Measurements from ENCODE around the gene TNS2. TPM values are rescaled to one million over a fixed set of nuclear protein-coding genes. Genes with fewer than 3 reads are reported as not detected.
A peak's percentile ranks its signal among the peaks of the same experiment; 100 is the strongest.
"Not testable (repeated sequence)": the region's sequence is repeated elsewhere in the genome, so short reads cannot be mapped to it uniquely, and the experiment has no call there.

Gene TNS2
- total RNA-seq, 6 experiments from 2014 or later = 50.5 to 139 (median 86.9) TPM

GRCh38 chr12:53011889-53012288 lies 38.0 kb upstream of the TNS2 start:
- no peak for DNase-seq
- 49% methylated on average over 3 of the region's 3 CpGs for WGBS (ENCODE audit: insufficient coverage, low coverage, low lambda C conversion rate, missing lambda C conversion rate)
- Histone ChIP-seq H3K4me3 (peak overlapping the region in 1 of 3 donors; percentile 22), H3K9me3 (no peaks in the 10 kb centered on the region), H3K4me1 (peaks cover 2 to 77% (median 28%) of the 10 kb centered on the region in 4 donors), H3K27ac (peak overlapping the region in 2 of 3 donors; percentile 62 to 69), H3K36me3 (peaks cover 0 to 16% (median 2%) of the 10 kb centered on the region in 4 donors), H3K27me3 (no peaks in the 10 kb centered on the region)
- ATAC-seq = peak; percentile 66 to 80 (median 78)
- intact Hi-C loops (cut with DNase I) = no loop called here
- TF ChIP-seq POLR2A (IDR thresholded peaks at IDR 0.05) (no peak), CTCF (IDR thresholded peaks at IDR 0.05) (no peak)

- no peaks in the 10 kb centered on the region for H3K27me3 ChIP-seq
- peak; percentile 44 to 69 (median 62) for ATAC-seq
- H3K4me3 ChIP-seq = no peak overlapping the region
- TF ChIP-seq CTCF (IDR thresholded peaks at IDR 0.05) (no peak), POLR2A (IDR thresholded peaks at IDR 0.05) (no peak)
- intact Hi-C loops (cut with DNase I) = no loop called here
- no peak for DNase-seq
- H3K4me1 ChIP-seq = peaks cover 2 to 69% (median 25%) of the 10 kb centered on the region in 4 donors
- H3K36me3 ChIP-seq = peaks cover 0 to 27% (median 6%) of the 10 kb centered on the region in 4 donors
- 31% methylated on average over 3 of the region's 3 CpGs for WGBS (ENCODE audit: insufficient coverage, low coverage, low lambda C conversion rate, missing lambda C conversion rate)
- H3K9me3 ChIP-seq = no peaks in the 10 kb centered on the region
- peak overlapping the region in 2 of 3 donors; percentile 62 to 69 for H3K27ac ChIP-seq
Measured at GRCh38 chr12:53012928-53013327, 36.9 kb upstream of the TNS2 start.

- Histone ChIP-seq H3K4me3 (no peak overlapping the region), H3K36me3 (peaks cover 0 to 40% (median 15%) of the 10 kb centered on the region in 4 donors), H3K27ac (no peak overlapping the region), H3K4me1 (peaks cover 0 to 51% (median 17%) of the 10 kb centered on the region in 4 donors), H3K27me3 (no peaks in the 10 kb centered on the region), H3K9me3 (no peaks in the 10 kb centered on the region)
- 75% methylated on average over 2 of the region's 2 CpGs for WGBS (ENCODE audit: insufficient coverage, low coverage, low lambda C conversion rate, missing lambda C conversion rate)
- no peak for TF ChIP-seq POLR2A (IDR thresholded peaks at IDR 0.05)
- TF ChIP-seq CTCF (IDR thresholded peaks at IDR 0.05) = no peak
- no peak for ATAC-seq
- no peak for DNase-seq
- intact Hi-C loops (cut with DNase I) = no loop called here
Measured at GRCh38 chr12:53014709-53015108, 35.2 kb upstream of the TNS2 start.

GRCh38 chr12:53025250-53025649 lies 24.6 kb upstream of the TNS2 start:
- ATAC-seq (no peak), DNase-seq (no peak)
- WGBS (ENCODE audit: insufficient coverage, low coverage, low lambda C conversion rate, missing lambda C conversion rate) = 66% methylated on average over 3 of the region's 3 CpGs
- TF ChIP-seq CTCF (IDR thresholded peaks at IDR 0.05) = no peak
- no peak overlapping the region for H3K4me3 ChIP-seq
- H3K27ac ChIP-seq = no peak overlapping the region
- no peaks in the 10 kb centered on the region for H3K9me3 ChIP-seq
- H3K4me1 ChIP-seq = no peaks in the 10 kb centered on the region
- H3K36me3 ChIP-seq = peaks cover 27 to 94% (median 62%) of the 10 kb centered on the region in 4 donors
- intact Hi-C loops (cut with DNase I) = no loop called here
- no peaks in the 10 kb centered on the region for H3K27me3 ChIP-seq

GRCh38 chr12:53027014-53027413 lies 22.9 kb upstream of the TNS2 start:
- intact Hi-C loops (cut with DNase I) = not testable (repeated sequence)
- H3K36me3 ChIP-seq = peaks cover 22 to 93% (median 58%) of the 10 kb centered on the region in 4 donors
- WGBS (ENCODE audit: insufficient coverage, low coverage, low lambda C conversion rate, missing lambda C conversion rate) = 78% methylated on average over 6 of the region's 13 CpGs

More at GRCh38 chr12:53027014-53027413, 22.9 kb upstream of the TNS2 start:
- not testable (repeated sequence) for DNase-seq, H3K4me1 ChIP-seq, H3K27ac ChIP-seq, H3K9me3 ChIP-seq, H3K27me3 ChIP-seq, ATAC-seq, H3K4me3 ChIP-seq

Measured in right lobe of liver (tissue), 6 donors.